Thymus (tissue), 11 donors: ENCODE data around the gene TMEM119. TPM values are rescaled to one million over a fixed set of nuclear protein-coding genes. Genes with fewer than 3 reads are reported as not detected.

Experiments
- DNase-seq, 9 donors: peaks; one replicate each; pipeline ENCODE4 v3.0.0-alpha.2; 2013; ENCODE audit warnings: low spot score in 9 of 9, low read depth in 6 of 9, missing footprints in 1 of 9
- H3K27ac ChIP-seq, 2 donors: one replicate each; pipeline ENCODE4 v1.5.1; 2013; ENCODE audit warnings: control low read depth in 1 of 2, low read depth in 1 of 2, low read length in 1 of 2, mild to moderate bottlenecking in 1 of 2, moderate library complexity in 1 of 2
- H3K27me3 ChIP-seq, 2 donors: one replicate each; pipeline ENCODE4 v1.5.1; 2013; ENCODE audit warnings: low read length in 1 of 2; ENCODE audit not compliant: control insufficient read depth in 2 of 2, insufficient read depth in 1 of 2
- H3K36me3 ChIP-seq, 2 donors: one replicate each; pipeline ENCODE4 v1.5.1; 2013; ENCODE audit warnings: low read length in 1 of 2, mild to moderate bottlenecking in 1 of 2, moderate library complexity in 1 of 2; ENCODE audit not compliant: control insufficient read depth in 2 of 2, insufficient read depth in 2 of 2
- H3K4me1 ChIP-seq, 2 donors: one replicate each; pipeline ENCODE4 v1.5.1; 2013; ENCODE audit warnings: low read length in 2 of 2; ENCODE audit not compliant: control insufficient read depth in 2 of 2, insufficient read depth in 2 of 2
- H3K4me3 ChIP-seq, 2 donors: one replicate each; pipeline ENCODE4 v1.5.1; 2013; ENCODE audit warnings: low read length in 2 of 2, control low read depth in 1 of 2, mild to moderate bottlenecking in 1 of 2
- H3K9me3 ChIP-seq, 2 donors: one replicate each; pipeline ENCODE4 v1.5.1; 2013; ENCODE audit warnings: low read length in 1 of 2, mild to moderate bottlenecking in 1 of 2; ENCODE audit not compliant: control insufficient read depth in 2 of 2, insufficient read depth in 1 of 2
- WGBS: extraction: QIAGEN DNeasy Blood & Tissue Kit; methylation state at CpG from one replicate; pipeline ENCODE4 v1.1.7; 2013; 5-methylcytosine and 5-hydroxymethylcytosine counted together
- polyA plus RNA-seq: library from polyadenylated mRNA; stranded (reverse); fragments of 200-250 nt; gene quantifications from one replicate; pipeline ENCODE4 v1.2.3, GENCODE V29; 2013
- total RNA-seq: library from RNA; stranded (reverse); fragments of 120-200 nt; gene quantifications from one replicate; pipeline ENCODE4 v1.2.4, GENCODE V29; 2013
- donor health status: healthy.

The TMEM119 gene
- total and polyA plus RNA-seq, 2 donors = 4.0 to 5.3 TPM

DNA sequence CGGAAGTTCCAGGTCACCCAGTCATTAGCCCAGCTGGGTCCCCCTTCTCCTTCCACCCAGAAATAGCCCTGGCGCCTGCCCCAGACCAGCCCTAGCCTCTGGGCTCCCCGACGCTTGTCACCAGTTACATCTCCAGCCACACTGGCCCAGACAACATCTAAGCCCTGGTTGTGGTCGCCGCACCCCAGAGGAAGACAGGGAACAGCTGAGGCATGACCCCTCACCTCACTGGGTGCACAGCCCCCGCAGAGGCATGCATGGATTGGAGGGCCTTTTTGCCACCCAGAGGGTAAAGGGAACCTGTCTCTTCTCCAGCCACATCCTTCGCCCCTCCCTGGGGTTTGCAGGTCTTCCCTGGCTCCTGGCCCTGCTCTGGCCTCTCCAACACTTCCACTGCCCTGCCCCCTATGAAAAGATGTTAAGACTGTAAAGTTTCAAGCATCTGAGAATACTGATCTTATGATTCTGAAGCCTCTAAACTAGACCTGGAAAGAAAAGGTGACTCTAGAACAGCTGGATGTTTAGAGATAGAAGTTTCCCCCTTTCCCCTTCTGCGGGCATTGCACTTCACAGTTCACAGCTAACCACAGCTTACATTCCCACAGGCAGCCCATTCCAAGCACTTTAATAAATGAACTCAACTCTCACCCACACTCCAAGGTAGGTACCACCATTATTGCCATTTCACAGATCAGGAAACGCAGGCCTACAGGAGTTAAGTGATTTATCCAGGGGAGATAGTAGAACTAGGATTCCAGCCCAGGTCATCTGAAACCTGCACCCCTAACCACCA, 14.7 kb downstream of the TMEM119 start:
- no peak for DNase-seq
- H3K36me3 ChIP-seq = no peaks in the 10 kb centered on the region
- WGBS = 94% methylated on average over 10 of the region's 10 CpGs
- H3K27me3 ChIP-seq = no peaks in the 10 kb centered on the region
- no peaks in the 10 kb centered on the region for H3K4me1 ChIP-seq
- H3K4me3 ChIP-seq = no peak overlapping the region
- H3K27ac ChIP-seq = no peak overlapping the region
- H3K9me3 ChIP-seq = peaks cover 0 to 1% of the 10 kb centered on the region in 2 donors

DNA sequence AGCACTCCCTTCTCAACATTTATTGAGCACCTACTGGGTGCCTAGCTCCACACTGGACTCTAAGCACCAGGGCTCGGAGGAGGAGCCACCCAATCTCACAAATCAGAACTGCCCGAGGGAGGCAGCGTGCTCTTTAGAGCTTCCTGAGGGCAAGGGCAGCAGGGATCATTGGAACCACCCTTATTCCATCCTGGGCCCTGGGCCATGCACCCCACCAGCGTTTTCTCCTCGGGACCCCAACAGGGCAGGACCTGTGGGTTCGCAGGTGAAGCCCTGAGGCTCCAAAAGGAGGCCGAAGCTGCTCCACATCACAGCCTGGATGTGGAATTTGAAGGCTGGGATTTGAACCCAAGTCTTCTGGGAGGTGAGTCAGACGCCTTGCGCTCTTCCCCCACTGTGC, 15.4 kb downstream of the TMEM119 start:
- 96% methylated on average over 9 of the region's 9 CpGs for WGBS
- H3K36me3 ChIP-seq = no peaks in the 10 kb centered on the region
- no peak overlapping the region for H3K4me3 ChIP-seq
- no peaks in the 10 kb centered on the region for H3K27me3 ChIP-seq
- peaks cover 0 to 1% of the 10 kb centered on the region in 2 donors for H3K9me3 ChIP-seq
- DNase-seq = no peak
- no peaks in the 10 kb centered on the region for H3K4me1 ChIP-seq
- H3K27ac ChIP-seq = no peak overlapping the region

- H3K36me3 ChIP-seq = no peaks in the 10 kb centered on the region
- DNase-seq = no peak
- peaks cover 0 to 1% of the 10 kb centered on the region in 2 donors for H3K9me3 ChIP-seq
- WGBS = 95% methylated on average over 33 of the region's 33 CpGs
- H3K27ac ChIP-seq = no peak overlapping the region
- H3K4me3 ChIP-seq = no peak overlapping the region
- H3K4me1 ChIP-seq = no peaks in the 10 kb centered on the region
- H3K27me3 ChIP-seq = no peaks in the 10 kb centered on the region
Observed at GRCh38 chr12:108581311-108582227, 16.3 kb downstream of the TMEM119 start.

- H3K4me3 ChIP-seq = no peak overlapping the region
- 88% methylated on average over 3 of the region's 3 CpGs for WGBS
- H3K27me3 ChIP-seq = no peaks in the 10 kb centered on the region
- H3K4me1 ChIP-seq = peaks cover under 1 to 4% of the 10 kb centered on the region in 2 donors
- no peak for DNase-seq
- no peaks in the 10 kb centered on the region for H3K36me3 ChIP-seq
- H3K27ac ChIP-seq = no peak overlapping the region
- H3K9me3 ChIP-seq = peaks cover 0 to 1% of the 10 kb centered on the region in 2 donors
Observed at GRCh38 chr12:108580531-108580930, 17.4 kb downstream of the TMEM119 start.

DNA sequence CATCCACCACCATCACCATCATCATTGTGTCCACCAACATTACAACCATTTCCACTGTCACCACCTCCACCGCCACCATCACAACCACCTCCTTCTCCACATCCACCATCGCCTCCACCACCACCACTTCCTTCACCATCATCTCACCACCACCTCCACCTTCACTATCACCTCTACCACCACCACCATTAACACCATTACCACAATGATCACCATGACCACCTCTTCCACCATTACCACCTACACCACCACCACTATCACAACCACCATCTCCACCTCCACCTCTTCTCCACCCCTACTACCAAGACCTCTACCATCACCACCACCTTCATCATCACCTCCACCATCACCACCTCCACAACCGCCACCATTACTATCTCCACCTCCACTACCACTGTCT, 19.1 kb downstream of the TMEM119 start:
- Histone ChIP-seq H3K4me3 (no peak overlapping the region), H3K9me3 (peaks cover 0 to 1% of the 10 kb centered on the region in 2 donors), H3K27me3 (no peaks in the 10 kb centered on the region), H3K27ac (no peak overlapping the region), H3K4me1 (peaks cover 2 to 8% of the 10 kb centered on the region in 2 donors), H3K36me3 (no peaks in the 10 kb centered on the region)
- 99% methylated on average over 3 of the region's 3 CpGs for WGBS
- no peak for DNase-seq

DNA sequence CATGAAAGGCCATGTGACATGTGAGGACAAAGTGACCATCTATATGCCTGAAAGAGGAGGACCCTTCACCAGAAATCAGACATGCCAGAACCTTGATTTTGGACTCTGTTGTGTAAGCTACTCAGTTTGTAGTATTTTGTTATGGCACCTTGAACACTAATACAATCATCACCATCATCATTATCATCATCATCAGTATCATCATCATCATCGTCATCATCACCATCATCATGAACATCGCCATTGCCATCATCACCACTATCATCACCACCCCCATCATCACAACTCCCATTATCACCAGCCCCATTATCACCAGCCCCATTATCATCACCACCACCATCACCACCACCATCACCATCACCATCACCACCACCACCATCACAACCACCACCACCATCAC, 19.6 kb downstream of the TMEM119 start:
- Histone ChIP-seq H3K27ac (no peak overlapping the region), H3K36me3 (no peaks in the 10 kb centered on the region), H3K27me3 (no peaks in the 10 kb centered on the region), H3K9me3 (peaks cover 0 to 1% of the 10 kb centered on the region in 2 donors), H3K4me3 (no peak overlapping the region), H3K4me1 (peaks cover 2 to 8% of the 10 kb centered on the region in 2 donors)
- 75% methylated on average over 2 of the region's 2 CpGs for WGBS
- no peak for DNase-seq

DNA sequence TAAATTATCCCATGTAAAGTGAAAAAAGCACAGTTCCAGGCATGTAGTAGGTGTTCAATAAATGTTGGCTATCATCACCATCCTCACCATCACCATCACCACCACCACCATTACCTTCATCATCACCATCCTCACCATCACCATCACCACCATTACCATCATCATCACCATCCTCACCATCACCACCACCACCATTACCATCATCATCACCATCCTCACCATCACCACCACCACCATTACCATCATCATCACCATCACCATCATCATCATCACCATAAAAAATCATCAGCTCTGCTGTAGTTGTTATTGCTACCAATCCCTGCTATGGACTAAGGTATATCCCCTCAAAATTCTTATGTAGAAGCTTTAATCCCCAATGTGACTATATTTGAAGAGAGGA, 20.4 kb downstream of the TMEM119 start:
- H3K4me1 ChIP-seq = peaks cover 7 to 13% of the 10 kb centered on the region in 2 donors
- no peaks in the 10 kb centered on the region for H3K27me3 ChIP-seq
- no peak overlapping the region for H3K27ac ChIP-seq

DNA sequence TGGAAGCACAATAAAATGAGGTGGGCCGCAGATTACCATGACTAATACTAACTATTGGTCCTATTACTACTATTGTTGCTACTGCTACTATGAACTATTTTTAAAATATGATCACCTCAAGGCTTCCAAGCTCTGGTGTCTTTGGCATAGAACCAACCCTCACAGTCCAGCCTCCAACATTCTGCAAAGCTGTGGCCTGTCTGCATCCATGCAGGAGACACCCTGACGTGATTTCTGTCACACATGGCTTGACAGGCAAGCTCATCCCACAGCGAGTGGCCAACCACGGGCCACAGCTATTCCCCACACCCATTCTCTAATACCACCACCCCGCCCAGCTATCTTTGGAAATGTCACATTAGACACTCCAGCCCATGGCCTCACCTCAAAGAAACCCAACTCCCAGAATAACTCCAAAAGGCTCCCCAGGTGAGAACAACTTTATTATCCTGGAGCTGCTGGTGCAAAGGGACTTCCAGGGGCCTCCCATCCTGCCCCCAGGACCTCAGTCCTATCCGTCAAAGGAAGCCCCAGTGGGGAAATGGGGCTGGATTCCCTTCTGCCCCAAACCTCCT, 21.1 kb downstream of the TMEM119 start:
- Histone ChIP-seq H3K27me3 (no peaks in the 10 kb centered on the region), H3K9me3 (peaks cover 0 to 1% of the 10 kb centered on the region in 2 donors), H3K36me3 (no peaks in the 10 kb centered on the region), H3K27ac (no peak overlapping the region), H3K4me3 (no peak overlapping the region), H3K4me1 (peaks cover 11 to 20% of the 10 kb centered on the region in 2 donors)
- 68% methylated on average over 6 of the region's 6 CpGs for WGBS
- DNase-seq = no peak

More for the DNA sequence above, 20.4 kb downstream of the TMEM119 start:
- no peak overlapping the region for H3K4me3 ChIP-seq
- H3K9me3 ChIP-seq = peaks cover 0 to 1% of the 10 kb centered on the region in 2 donors
- DNase-seq = no peak
- no peaks in the 10 kb centered on the region for H3K36me3 ChIP-seq
